Measurements from ENCODE around the gene ANKLE2.

DNA sequence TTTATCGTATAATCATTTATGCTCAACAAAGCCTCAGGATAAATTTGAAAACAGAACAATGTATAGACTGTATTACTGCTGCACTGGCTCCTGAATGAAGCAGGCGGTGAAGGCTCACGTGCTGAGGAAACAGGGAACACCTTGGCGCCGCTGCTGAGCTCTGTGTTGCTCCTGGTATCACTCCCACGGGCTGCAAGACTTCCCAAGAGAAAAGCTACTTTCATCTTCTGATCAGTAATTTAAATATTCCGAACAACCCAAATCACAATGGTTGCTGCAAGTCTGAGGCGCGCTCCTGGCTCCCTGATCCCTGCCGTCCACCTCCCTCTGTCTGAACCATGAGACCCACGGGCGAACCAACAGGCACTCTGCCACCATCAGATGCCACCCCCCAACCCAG lies 35.2 kb downstream of the ANKLE2 start:
- TF ChIP-seq CTCF (IDR thresholded peaks at IDR 0.05; ENCODE audit: insufficient read depth, low read length) = no peak
- no peak for TF ChIP-seq GABPA (IDR thresholded peaks at IDR 0.05; ENCODE audit: low read depth)
- TF ChIP-seq SPI1 (IDR thresholded peaks at IDR 0.05; ENCODE audit: borderline replicate concordance, low read depth) = no peak
- no peak for TF ChIP-seq POLR2AphosphoS5 (IDR thresholded peaks at IDR 0.05; ENCODE audit: low read depth)
- TF ChIP-seq, protein P1, sequence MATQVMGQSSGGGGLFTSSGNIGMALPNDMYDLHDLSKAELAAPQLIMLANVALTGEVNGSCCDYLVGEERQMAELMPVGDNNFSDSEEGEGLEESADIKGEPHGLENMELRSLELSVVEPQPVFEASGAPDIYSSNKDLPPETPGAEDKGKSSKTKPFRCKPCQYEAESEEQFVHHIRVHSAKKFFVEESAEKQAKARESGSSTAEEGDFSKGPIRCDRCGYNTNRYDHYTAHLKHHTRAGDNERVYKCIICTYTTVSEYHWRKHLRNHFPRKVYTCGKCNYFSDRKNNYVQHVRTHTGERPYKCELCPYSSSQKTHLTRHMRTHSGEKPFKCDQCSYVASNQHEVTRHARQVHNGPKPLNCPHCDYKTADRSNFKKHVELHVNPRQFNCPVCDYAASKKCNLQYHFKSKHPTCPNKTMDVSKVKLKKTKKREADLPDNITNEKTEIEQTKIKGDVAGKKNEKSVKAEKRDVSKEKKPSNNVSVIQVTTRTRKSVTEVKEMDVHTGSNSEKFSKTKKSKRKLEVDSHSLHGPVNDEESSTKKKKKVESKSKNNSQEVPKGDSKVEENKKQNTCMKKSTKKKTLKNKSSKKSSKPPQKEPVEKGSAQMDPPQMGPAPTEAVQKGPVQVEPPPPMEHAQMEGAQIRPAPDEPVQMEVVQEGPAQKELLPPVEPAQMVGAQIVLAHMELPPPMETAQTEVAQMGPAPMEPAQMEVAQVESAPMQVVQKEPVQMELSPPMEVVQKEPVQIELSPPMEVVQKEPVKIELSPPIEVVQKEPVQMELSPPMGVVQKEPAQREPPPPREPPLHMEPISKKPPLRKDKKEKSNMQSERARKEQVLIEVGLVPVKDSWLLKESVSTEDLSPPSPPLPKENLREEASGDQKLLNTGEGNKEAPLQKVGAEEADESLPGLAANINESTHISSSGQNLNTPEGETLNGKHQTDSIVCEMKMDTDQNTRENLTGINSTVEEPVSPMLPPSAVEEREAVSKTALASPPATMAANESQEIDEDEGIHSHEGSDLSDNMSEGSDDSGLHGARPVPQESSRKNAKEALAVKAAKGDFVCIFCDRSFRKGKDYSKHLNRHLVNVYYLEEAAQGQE (IDR thresholded peaks at IDR 0.05; ENCODE audit: insufficient replicate concordance, low read depth) = no peak
